ENCODE measurements around the gene SEPTIN5. TPM values are rescaled to one million over a fixed set of nuclear protein-coding genes. Genes with fewer than 3 reads are reported as not detected.
A peak's percentile ranks its signal among the peaks of the same experiment; 100 is the strongest.

SEPTIN5 gene
- total and polyA plus RNA-seq, 8 donors, result 4.2 to 53.4 (median 7.9) TPM

DNA sequence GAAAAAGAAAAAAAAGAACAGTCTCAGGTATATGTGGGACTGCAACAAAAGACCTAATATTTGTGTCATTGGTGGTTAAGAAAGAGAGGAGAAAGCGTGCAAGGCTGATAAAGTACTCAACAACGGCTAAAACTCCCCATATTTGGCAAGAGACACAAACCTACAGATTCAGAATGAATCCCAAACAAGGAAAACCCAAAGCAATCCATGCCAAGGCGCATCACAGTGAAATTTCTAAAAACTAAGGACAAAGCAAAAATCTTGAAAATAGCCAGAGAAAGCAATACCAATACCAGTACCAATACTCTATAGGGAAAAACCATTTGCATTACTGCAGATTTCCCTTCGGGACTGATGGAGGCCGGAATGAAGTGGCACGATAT is 32.4 kb upstream of the SEPTIN5 start:
- 65 to 71% methylated on average over 6 of the region's 6 CpGs for WGBS, 2 donors
- intact Hi-C loops (cut with DNase I), result no loop called here
- H3K27me3 ChIP-seq, result peaks cover 0 to 12% (median 0%) of the 10 kb centered on the region in 4 donors
- H3K27ac ChIP-seq, result no peak overlapping the region
- ATAC-seq (no peak), FAIRE-seq (no peak), DNase-seq (no peak)
- H3K4me1 ChIP-seq, result no peaks in the 10 kb centered on the region
- H3K9me3 ChIP-seq, result no peaks in the 10 kb centered on the region
- H3K4me3 ChIP-seq, result no peak overlapping the region
- TF ChIP-seq CTCF (IDR thresholded peaks at IDR 0.05), result no peak
- H3K36me3 ChIP-seq, result no peaks in the 10 kb centered on the region

GRCh38 chr22:19686946-19687345 is 27.4 kb upstream of the SEPTIN5 start:
- H3K27me3 ChIP-seq, result peaks cover 0 to 7% (median 0%) of the 10 kb centered on the region in 4 donors
- intact Hi-C loops (cut with DNase I), result no loop called here
- no peaks in the 10 kb centered on the region for H3K9me3 ChIP-seq
- H3K4me3 ChIP-seq, result no peak overlapping the region
- no peak overlapping the region for H3K27ac ChIP-seq
- DNase-seq, result no peak
- no peaks in the 10 kb centered on the region for H3K36me3 ChIP-seq
- FAIRE-seq, result no peak
- H3K4me1 ChIP-seq, result no peaks in the 10 kb centered on the region
- no peak for ATAC-seq
- no peak for TF ChIP-seq CTCF (IDR thresholded peaks at IDR 0.05)
- 80 to 83% methylated on average over 7 of the region's 7 CpGs for WGBS, 2 donors

- Histone ChIP-seq H3K36me3 (no peaks in the 10 kb centered on the region), H3K4me3 (no peak overlapping the region), H3K4me1 (no peaks in the 10 kb centered on the region), H3K27ac (no peak overlapping the region), H3K27me3 (peaks cover 0 to 4% (median 0%) of the 10 kb centered on the region in 4 donors), H3K9me3 (no peaks in the 10 kb centered on the region)
- 40 to 42% methylated on average over 22 of the region's 22 CpGs for WGBS, 2 donors
- DNase-seq (no peak), FAIRE-seq (no peak), ATAC-seq (peak in 1 of 4 donors; percentile 35)
- TF ChIP-seq CTCF (IDR thresholded peaks at IDR 0.05), result no peak
- intact Hi-C loops (cut with DNase I), result no loop called here
Measured at GRCh38 chr22:19687561-19688300, 26.6 kb upstream of the SEPTIN5 start.

- FAIRE-seq (no peak), ATAC-seq (no peak)
Measured at GRCh38 chr22:19688301-19689290, 25.7 kb upstream of the SEPTIN5 start.

More at GRCh38 chr22:19688301-19689290, 25.7 kb upstream of the SEPTIN5 start:
- Histone ChIP-seq H3K27me3 (no peaks in the 10 kb centered on the region), H3K27ac (no peak overlapping the region), H3K4me3 (no peak overlapping the region), H3K36me3 (no peaks in the 10 kb centered on the region), H3K4me1 (no peaks in the 10 kb centered on the region), H3K9me3 (no peaks in the 10 kb centered on the region)
- intact Hi-C loops (cut with DNase I), result no loop called here
- 61 to 70% methylated on average over 21 of the region's 21 CpGs for WGBS, 2 donors
- no peak for DNase-seq
- no peak for TF ChIP-seq CTCF (IDR thresholded peaks at IDR 0.05)
